Activated CD4-positive, alpha-beta T cell treated with anti-CD3 and anti-CD28 coated beads, Interleukin-2, Interleukin-6, amounts not matched to agents 100 ng/mL and 50 ng/mL, durations not matched to agents 16 hours and 8 hours (primary cell): ENCODE data around the gene IFNA21.
"Not testable (repeated sequence)": the region's sequence is repeated elsewhere in the genome, so short reads cannot be mapped to it uniquely, and the experiment has no call there.

Source experiments
- DNase-seq: peaks from one replicate; pipeline ENCODE4 v3.0.0-alpha.2; 2020

IFNA21 gene

DNA sequence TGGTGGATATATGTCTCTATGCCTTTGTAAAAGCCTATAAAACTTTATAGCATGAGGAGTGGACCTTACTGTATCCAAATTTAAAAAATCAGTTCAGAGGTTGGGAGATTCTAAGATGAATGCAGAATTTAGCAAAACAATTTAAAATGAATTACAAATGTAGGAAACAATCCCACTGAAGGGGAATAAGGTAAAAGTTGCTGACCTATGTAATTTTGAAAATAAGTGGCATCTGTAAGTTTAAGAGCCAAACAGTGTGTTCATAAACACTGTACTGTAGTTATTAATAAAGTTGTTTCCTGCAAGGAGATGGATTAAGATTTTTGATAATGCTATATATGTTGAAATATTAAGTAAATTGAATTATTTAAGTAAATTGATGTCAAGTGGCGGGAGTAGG lies 29.4 kb downstream of the IFNA21 start:
- DNase-seq, result no peak

DNA sequence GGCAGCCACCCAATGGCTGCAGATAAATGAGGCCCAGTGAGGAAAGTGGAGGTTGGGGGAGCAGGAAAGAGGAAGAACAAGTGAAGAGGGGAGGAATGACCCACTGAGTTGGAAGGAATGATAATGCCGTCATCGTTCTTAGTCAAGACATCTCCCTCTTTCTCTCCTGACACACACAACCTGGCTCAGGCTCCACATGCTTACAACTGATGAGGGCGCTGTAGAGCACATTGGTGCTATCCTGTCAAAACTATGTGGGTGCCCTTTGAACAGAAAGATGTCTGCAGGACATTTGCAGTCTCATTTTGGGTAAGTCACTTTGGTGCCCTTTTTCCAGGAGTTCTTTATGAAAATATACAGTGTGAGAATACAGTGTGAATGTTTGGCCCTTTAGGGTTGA lies 30.7 kb downstream of the IFNA21 start:
- DNase-seq, result no peak

DNA sequence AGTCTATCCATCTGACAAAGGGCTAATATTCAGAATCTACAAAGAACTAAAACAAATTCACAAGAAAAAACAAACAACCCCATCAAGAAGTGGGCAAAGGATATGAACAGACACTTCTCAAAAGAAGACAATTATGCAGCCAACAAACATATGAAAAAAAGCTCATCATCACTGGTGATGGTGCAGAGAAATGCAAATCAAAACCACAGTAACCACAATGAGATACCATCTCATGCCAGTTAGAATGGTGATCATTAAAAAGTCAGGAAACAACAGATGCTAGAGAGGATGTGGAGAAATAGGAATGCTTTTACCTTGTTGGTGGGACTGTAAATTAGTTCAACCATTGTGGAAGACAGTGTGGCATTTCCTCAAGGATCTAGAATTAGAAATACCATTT lies 38.3 kb downstream of the IFNA21 start:
- DNase-seq, result not testable (repeated sequence)

DNA sequence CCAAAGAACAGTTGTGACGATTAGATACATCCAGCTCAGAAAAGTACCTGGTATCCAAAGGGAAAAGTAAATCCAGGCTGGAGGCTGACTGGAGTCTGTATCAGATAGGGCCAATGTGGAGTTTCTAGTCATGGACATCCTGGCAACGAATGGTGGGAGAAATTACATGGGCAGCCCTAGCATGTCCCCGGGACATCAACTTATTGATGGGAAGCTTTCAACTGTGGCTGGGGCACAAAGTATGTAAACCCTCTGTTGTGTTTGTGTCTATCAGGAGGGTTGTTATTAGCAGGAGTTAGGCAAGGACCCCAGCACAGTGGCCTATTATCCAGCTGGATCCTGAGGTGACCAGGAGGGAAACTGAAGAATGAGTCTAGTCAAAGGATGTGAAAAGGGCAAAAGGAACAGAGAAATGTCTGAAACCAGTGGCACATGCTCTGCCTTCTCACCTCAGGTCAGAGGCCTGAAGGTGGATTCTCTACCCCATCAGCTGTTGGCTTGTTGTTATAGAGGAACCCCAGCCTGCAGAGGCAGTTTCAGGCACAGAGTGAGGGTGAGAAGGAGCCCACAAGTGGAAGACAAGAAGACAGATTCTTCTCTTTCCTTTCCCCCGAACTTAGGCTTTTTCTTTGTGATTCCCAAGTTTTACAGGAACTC lies 44.7 kb downstream of the IFNA21 start:
- no peak for DNase-seq

DNA sequence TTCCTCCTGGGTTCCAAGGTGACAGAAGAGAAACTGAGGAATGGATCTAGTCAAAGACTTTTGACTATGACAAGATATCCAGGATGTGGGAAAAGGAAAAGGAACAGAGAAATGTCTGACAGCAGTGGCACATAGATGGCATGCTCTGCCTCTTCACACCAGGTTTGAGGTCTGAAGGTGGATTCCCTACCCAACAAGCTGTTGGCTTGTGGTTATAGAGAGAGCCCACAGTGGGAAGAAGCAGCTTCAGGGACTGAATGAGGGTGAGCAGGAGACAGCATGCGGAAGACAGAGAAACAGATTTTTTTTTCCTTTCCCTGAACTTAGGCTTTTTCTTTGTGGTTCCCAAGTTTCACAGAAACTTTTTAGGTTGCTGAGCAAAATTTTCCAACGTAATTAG lies 45.4 kb downstream of the IFNA21 start:
- peak; percentile 11 for DNase-seq

DNA sequence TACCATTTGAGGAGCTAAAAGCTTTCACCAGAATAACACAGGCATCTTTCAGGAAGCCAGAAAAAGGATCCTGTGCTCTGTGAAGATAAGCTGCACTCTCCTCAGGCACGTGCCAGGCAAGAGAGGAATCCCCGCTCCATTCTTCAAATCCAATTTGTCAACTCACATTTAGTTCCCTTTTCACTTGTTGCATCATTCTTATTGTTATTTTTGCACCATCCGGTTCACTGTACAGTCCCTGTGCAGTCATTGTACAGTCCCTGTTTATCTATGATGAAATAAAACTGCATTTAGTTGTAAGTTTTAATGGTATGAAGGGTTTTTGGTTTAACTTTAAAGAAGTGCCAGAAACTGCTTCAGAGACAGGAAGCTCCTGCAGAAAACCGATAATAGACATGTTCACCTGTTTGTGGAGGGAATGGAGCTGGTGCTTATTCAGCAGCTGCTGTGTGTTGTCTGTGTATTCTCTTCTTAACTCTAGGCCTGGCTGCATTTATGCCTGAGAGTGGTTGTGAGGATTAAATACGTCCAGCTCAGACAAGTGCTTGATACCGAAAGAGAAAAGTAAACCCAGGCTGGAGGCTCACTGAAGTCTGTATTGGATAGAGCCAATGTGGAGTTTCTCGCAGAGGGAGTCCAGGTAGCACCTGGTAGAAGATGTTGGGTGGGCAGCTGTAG lies 47.2 kb downstream of the IFNA21 start:
- DNase-seq, result no peak
